GM23248 (cell line): Measurements from ENCODE around the gene SMOC2.

Experiments used
- EZH2 ChIP-seq: fragments of 200-600 bp; sonication (generic); IDR thresholded peaks from 2 replicates; pipeline ENCODE4 v1.6.1; 2018; ENCODE audit warnings: antibody characterized with exemption, mild to moderate bottlenecking; ENCODE audit not compliant: insufficient read depth, poor library complexity, severe bottlenecking
- EZH2phosphoT487 ChIP-seq: fragments of 200-600 bp; sonication (generic); IDR thresholded peaks from 2 replicates; pipeline ENCODE4 v1.6.1; 2018; ENCODE audit warnings: antibody characterized with exemption, moderate library complexity, mild to moderate bottlenecking, low read depth; ENCODE audit not compliant: insufficient read depth

- no peak for TF ChIP-seq EZH2
- TF ChIP-seq EZH2phosphoT487, result no peak
Measured at GRCh38 chr6:168570211-168570610, 129.2 kb downstream of the SMOC2 start.
